Neural cell (in vitro differentiated cells): Measurements from ENCODE around the gene HUWE1. TPM values are rescaled to one million over a fixed set of nuclear protein-coding genes. Genes with fewer than 3 reads are reported as not detected.

Source experiments
- H2AFZ ChIP-seq: fragments of 200-600, 300-800 bp; sonication (generic), shearing (Covaris generic); 2 replicates; pipeline ENCODE4 v1.6.0; 2014; ENCODE audit warnings: low read depth, mild to moderate bottlenecking, antibody characterized with exemption, low read length, moderate library complexity
- H3F3A ChIP-seq: fragments of 200-600 bp; shearing (Covaris generic); 2 replicates; pipeline ENCODE4 v1.6.1; 2016; ENCODE audit warnings: mild to moderate bottlenecking, moderate library complexity, mixed read lengths, antibody characterized with exemption, low read length; ENCODE audit not compliant: insufficient read depth, poor library complexity, severe bottlenecking
- H3K27ac ChIP-seq: fragments of 200-600, 300-800 bp; sonication (generic), shearing (Covaris generic); 2 replicates; pipeline ENCODE4 v1.5.1; 2014; ENCODE audit warnings: mild to moderate bottlenecking, low read length, moderate library complexity
- H3K27me3 ChIP-seq: fragments of 300-800, 200-600 bp; sonication (generic), shearing (Covaris generic); 2 replicates; pipeline ENCODE4 v1.6.0; 2014; ENCODE audit warnings: mild to moderate bottlenecking, low read depth, low read length, moderate library complexity; ENCODE audit not compliant: insufficient read depth
- H3K36me3 ChIP-seq: fragments of 300-800, 200-600 bp; sonication (generic), shearing (Covaris generic); 2 replicates; pipeline ENCODE4 v1.5.1; 2014; ENCODE audit warnings: mild to moderate bottlenecking, antibody characterized with exemption, low read length, moderate library complexity; ENCODE audit not compliant: insufficient read depth
- H3K4me2 ChIP-seq: fragments of 300-800, 200-600 bp; sonication (generic), shearing (Covaris generic); 2 replicates; pipeline ENCODE4 v1.6.0; 2014; ENCODE audit warnings: mild to moderate bottlenecking, low read length
- H3K4me3 ChIP-seq: fragments of 300-800, 200-600 bp; sonication (generic), shearing (Covaris generic); 2 replicates; pipeline ENCODE4 v1.5.1; 2014; ENCODE audit warnings: mild to moderate bottlenecking, low read length, moderate library complexity
- H3K79me2 ChIP-seq: fragments of 200-600 bp; shearing (Covaris generic); replicated peaks from 2 replicates; pipeline ENCODE4 v1.6.0; 2014; ENCODE audit warnings: mild to moderate bottlenecking, low read length, moderate library complexity; ENCODE audit not compliant: insufficient read depth
- H3K9ac ChIP-seq: fragments of 300-800, 200-600 bp; sonication (generic), shearing (Covaris generic); 2 replicates; pipeline ENCODE4 v1.6.1; 2016; ENCODE audit warnings: mild to moderate bottlenecking, low read length, mixed read lengths
- H3K9me2 ChIP-seq: fragments of 200-600 bp; shearing (Covaris generic); 2 replicates; pipeline ENCODE4 v1.6.1; 2016; ENCODE audit warnings: mild to moderate bottlenecking, low read length, mixed read lengths; ENCODE audit not compliant: insufficient read depth
- H3K9me3 ChIP-seq: fragments of 200-600, 300-800 bp; sonication (generic), shearing (Covaris generic); 2 replicates; pipeline ENCODE4 v1.6.1; 2016; ENCODE audit warnings: mild to moderate bottlenecking, mixed run types, low read length, moderate library complexity, mixed read lengths
- H4K20me1 ChIP-seq: fragments of 200-600 bp; shearing (Covaris generic); 2 replicates; pipeline ENCODE4 v1.6.1; 2016; ENCODE audit warnings: mild to moderate bottlenecking, mixed run types; ENCODE audit not compliant: insufficient read depth
- EP300 ChIP-seq: fragments of 450-650 bp; conservative IDR thresholded peaks from 2 replicates; pipeline ENCODE4 v1.6.1; 2014; ENCODE audit warnings: antibody characterized with exemption, mild to moderate bottlenecking, moderate library complexity; ENCODE audit not compliant: poor library complexity, severe bottlenecking
- EZH2 ChIP-seq: fragments of 200-600, 300-800 bp; shearing (Covaris generic), sonication (generic); IDR thresholded peaks from 2 replicates; pipeline ENCODE4 v1.6.1; 2014; ENCODE audit warnings: antibody characterized with exemption, low read length, borderline replicate concordance, mild to moderate bottlenecking; ENCODE audit not compliant: insufficient read depth, poor library complexity, severe bottlenecking
- MXI1 ChIP-seq: fragments of 450-650 bp; conservative IDR thresholded peaks from 2 replicates; pipeline ENCODE4 v1.6.1; 2014; ENCODE audit warnings: antibody characterized with exemption, mild to moderate bottlenecking; ENCODE audit not compliant: poor library complexity, severe bottlenecking
- POLR2AphosphoS5 ChIP-seq: IDR thresholded peaks from 2 replicates; pipeline ENCODE4 v1.6.1; 2012
- RAD21 ChIP-seq: fragments of 450-650 bp; conservative IDR thresholded peaks from 2 replicates; pipeline ENCODE4 v1.6.1; 2014; ENCODE audit warnings: antibody characterized with exemption, mild to moderate bottlenecking, moderate library complexity
- REST ChIP-seq: IDR thresholded peaks from 2 replicates; pipeline ENCODE4 v1.6.1; 2012; ENCODE audit warnings: borderline replicate concordance
- SMC3 ChIP-seq: fragments of 450-650 bp; conservative IDR thresholded peaks from 2 replicates; pipeline ENCODE4 v1.6.1; 2014; ENCODE audit warnings: antibody characterized with exemption, mild to moderate bottlenecking, moderate library complexity; ENCODE audit not compliant: poor library complexity
- TAF1 ChIP-seq: IDR thresholded peaks from 2 replicates; pipeline ENCODE4 v1.6.1; 2012; ENCODE audit warnings: low read depth
- polyA plus RNA-seq: library from polyadenylated mRNA; depleted of rRNA; stranded (reverse); fragments of >200 nt; gene quantifications from 2 replicates; pipeline ENCODE4 v1.2.3, GENCODE V29; 2014
- TF ChIP-seq, protein P1 (sequence below): fragments of 450-650 bp; IDR thresholded peaks from 2 replicates; pipeline ENCODE4 v1.5.1; 2014; ENCODE audit warnings: antibody characterized with exemption, mild to moderate bottlenecking, moderate library complexity; ENCODE audit not compliant: poor library complexity, severe bottlenecking

Gene HUWE1
- polyA plus RNA-seq, 1 donor from 2014 or later, result 25.0 TPM

DNA sequence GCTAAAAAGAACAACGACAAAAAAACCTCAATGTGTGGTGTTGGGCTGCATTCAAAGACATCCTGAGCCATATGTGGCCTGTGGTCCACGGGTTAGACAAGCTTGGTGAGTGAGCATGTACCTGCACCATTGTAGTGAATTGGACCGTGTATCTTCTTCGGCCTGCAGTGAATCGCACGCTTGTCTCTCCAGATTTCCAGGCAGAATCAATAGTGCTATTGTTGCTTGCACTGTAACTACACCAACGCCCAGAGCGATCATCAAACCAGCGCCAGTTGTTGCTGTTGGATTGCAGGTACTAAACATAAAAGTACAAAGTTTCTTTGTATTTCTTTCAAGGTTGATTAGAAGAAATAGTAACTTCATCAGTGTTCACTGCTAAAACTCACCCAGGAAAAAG lies 101.6 kb downstream of the HUWE1 start:
- H3K4me2 ChIP-seq, result no peak overlapping the region
- H3K36me3 ChIP-seq, result peaks cover 5% of the 10 kb centered on the region
- H3F3A ChIP-seq, result no peaks in the 10 kb centered on the region
- H3K79me2 ChIP-seq, result no peaks in the 10 kb centered on the region
- no peak overlapping the region for H3K9ac ChIP-seq
- no peaks in the 10 kb centered on the region for H3K27me3 ChIP-seq
- no peaks in the 10 kb centered on the region for H3K9me2 ChIP-seq
- no peak overlapping the region for H3K4me3 ChIP-seq
- H3K9me3 ChIP-seq, result no peaks in the 10 kb centered on the region
- H2AFZ ChIP-seq, result no peak overlapping the region
- H4K20me1 ChIP-seq, result no peaks in the 10 kb centered on the region
- TF ChIP-seq EZH2 (no peak), EP300 (no peak), MXI1 (no peak), RAD21 (no peak)
- H3K27ac ChIP-seq, result no peak overlapping the region

GRCh38 chrX:53583571-53583970 lies 102.9 kb downstream of the HUWE1 start:
- Histone ChIP-seq H3K36me3 (no peaks in the 10 kb centered on the region), H3K9me3 (no peaks in the 10 kb centered on the region)

More at GRCh38 chrX:53583571-53583970, 102.9 kb downstream of the HUWE1 start:
- TF ChIP-seq MXI1, result no peak
- TF ChIP-seq, protein P1, sequence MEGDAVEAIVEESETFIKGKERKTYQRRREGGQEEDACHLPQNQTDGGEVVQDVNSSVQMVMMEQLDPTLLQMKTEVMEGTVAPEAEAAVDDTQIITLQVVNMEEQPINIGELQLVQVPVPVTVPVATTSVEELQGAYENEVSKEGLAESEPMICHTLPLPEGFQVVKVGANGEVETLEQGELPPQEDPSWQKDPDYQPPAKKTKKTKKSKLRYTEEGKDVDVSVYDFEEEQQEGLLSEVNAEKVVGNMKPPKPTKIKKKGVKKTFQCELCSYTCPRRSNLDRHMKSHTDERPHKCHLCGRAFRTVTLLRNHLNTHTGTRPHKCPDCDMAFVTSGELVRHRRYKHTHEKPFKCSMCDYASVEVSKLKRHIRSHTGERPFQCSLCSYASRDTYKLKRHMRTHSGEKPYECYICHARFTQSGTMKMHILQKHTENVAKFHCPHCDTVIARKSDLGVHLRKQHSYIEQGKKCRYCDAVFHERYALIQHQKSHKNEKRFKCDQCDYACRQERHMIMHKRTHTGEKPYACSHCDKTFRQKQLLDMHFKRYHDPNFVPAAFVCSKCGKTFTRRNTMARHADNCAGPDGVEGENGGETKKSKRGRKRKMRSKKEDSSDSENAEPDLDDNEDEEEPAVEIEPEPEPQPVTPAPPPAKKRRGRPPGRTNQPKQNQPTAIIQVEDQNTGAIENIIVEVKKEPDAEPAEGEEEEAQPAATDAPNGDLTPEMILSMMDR, result no peak
- no peak for TF ChIP-seq EP300
- TF ChIP-seq REST, result no peak
- no peak for TF ChIP-seq SMC3
- TF ChIP-seq POLR2AphosphoS5, result no peak
- TF ChIP-seq EZH2, result no peak
- TF ChIP-seq RAD21, result no peak
- TF ChIP-seq TAF1, result no peak
- Histone ChIP-seq H3K27ac (no peak overlapping the region), H3F3A (no peaks in the 10 kb centered on the region), H2AFZ (no peak overlapping the region), H3K4me3 (no peak overlapping the region), H3K4me2 (no peak overlapping the region), H3K9ac (no peak overlapping the region), H3K79me2 (no peaks in the 10 kb centered on the region), H3K9me2 (no peaks in the 10 kb centered on the region), H3K27me3 (no peaks in the 10 kb centered on the region), H4K20me1 (no peaks in the 10 kb centered on the region)
